HG03457 (cell line): ENCODE measurements around the gene OR51A4.
"Not testable (repeated sequence)": the region's sequence is repeated elsewhere in the genome, so short reads cannot be mapped to it uniquely, and the experiment has no call there.

Source experiments
- ATAC-seq: cut with Tn5 transposase; IDR thresholded peaks from one replicate; pipeline ENCODE4 v1.9.1; 2021; ENCODE audit warnings: moderate number of reproducible peaks; ENCODE audit not compliant: unreplicated experiment

Gene OR51A4

GRCh38 chr11:4947505-4947904 lies at the start of gene OR51A4:
TSS of gene OR51A4 (minus strand) at chr11:4947605. CDS start at chr11:4947100, 505 bp downstream.
- no peak for ATAC-seq

- ATAC-seq = no peak
These were observed 47.1 kb upstream of the OR51A4 start, which contains the start of gene OR51L1 for GRCh38 chr11:4994551-4994950. TSS of gene OR51L1 (plus strand) at chr11:4994851. CDS start at chr11:4998983, 4,132 bp downstream.

DNA sequence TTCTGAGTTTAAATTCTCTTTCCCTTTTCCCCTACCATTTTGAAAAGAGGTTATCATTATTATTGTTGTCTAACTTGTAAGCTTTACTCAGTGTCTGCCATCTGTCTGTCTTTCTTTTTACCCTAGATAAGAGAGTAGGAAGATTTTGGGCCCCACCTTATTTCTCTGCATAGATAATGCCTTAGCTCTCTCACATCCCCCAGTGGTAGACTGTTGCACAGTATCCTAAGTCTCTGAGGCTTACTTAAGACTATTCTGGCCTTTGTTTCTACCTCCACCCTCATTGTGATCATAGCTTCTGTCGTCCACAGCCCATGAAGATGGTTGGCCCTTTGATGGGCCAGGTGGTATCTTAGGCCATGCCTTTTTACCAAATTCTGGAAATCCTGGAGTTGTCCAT lies 43.7 kb upstream of the OR51A4 start:
- no peak for ATAC-seq

- ATAC-seq = no peak
These were observed 36.4 kb upstream of the OR51A4 start for GRCh38 chr11:4983841-4984240.

- ATAC-seq = no peak
These were observed 35.3 kb upstream of the OR51A4 start for GRCh38 chr11:4982678-4983077.

DNA sequence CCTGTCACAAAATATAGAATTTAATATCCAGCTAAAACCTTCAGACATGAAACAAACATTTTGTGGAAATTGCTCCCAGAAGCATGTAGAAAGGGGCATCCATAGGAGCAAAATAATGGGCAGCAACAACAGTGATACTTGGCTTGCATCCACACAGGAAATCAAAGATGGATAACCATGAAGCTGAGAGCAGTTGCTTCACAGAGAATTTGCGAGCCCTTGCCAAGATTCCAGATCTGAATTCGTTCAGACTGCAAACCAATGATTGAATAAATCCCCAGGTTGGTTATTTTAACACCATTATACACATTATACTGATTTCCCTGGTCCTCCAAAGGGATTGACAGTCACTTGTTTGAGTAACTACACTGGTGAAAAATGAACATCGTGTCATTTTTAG lies 31.6 kb upstream of the OR51A4 start:
- ATAC-seq = no peak

- no peak for ATAC-seq
These were observed 28.0 kb upstream of the OR51A4 start for GRCh38 chr11:4975436-4975835.

GRCh38 chr11:4962816-4963215 lies 15.4 kb upstream of the OR51A4 start:
- no peak for ATAC-seq

DNA sequence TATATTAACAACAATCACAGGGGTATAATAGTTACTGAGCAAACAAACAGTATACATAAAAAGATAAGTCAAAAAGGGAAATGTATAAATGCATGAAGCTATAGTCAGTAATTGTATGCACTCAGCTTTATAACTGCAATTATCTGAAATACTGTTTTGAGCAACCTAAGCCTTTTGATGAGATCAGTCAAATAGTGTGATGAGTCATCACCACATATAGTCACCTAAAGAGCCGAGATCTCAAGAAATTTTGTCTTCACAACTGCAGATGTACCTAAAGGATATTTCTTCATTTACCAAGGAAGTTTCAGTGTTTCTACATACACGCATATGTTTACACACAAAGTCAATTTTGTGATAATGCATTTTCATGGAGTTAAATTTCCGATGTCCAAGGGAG lies 13.5 kb upstream of the OR51A4 start:
- ATAC-seq = no peak

DNA sequence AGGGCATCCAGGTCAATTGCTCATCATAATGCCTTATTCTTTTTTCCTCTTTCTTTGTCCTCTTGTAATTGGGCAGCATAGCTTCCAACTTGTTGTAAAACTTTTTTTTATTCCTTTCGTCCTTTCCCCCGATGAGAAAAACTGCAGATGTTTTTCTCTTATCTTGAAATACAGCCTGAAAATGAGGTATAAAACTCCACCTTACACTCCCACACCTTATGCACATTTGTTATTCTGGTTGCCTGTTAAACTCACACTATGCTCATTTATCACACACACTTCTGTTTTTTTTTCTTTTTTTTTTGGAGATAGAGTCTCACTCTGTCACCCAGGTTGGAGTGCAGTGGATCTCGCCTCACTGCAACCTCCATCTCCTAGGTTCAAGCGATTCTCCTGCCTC lies 10.0 kb upstream of the OR51A4 start:
- ATAC-seq = no peak

DNA sequence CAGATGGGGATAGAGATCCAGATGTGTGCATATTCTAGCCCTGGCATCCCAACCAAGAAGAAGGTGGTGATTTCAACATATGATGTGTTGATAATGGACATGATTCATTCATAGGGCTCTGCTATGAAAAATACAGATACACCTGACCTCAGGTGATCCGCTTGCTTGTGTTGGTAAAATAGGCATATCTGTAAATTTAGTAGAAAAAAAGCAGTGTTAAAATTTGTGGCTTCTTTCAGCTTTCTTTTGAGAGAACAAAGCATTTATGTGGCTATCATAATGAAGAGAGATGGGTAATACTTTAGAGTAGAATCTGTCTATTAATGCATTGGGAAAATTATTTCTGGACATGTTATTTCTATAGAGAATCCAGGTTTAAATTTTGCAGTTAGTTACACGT lies 8.2 kb upstream of the OR51A4 start, which contains the start of gene OR51A2:
Gene OR51A2, minus strand, starts transcription at position 101 of the 400 bp plus-strand sequence. Its CDS starts 0 bp downstream, at position 101.
- ATAC-seq = not testable (repeated sequence)

- ATAC-seq = no peak
These were observed 10.7 kb downstream of the OR51A4 start for GRCh38 chr11:4936745-4937144.

DNA sequence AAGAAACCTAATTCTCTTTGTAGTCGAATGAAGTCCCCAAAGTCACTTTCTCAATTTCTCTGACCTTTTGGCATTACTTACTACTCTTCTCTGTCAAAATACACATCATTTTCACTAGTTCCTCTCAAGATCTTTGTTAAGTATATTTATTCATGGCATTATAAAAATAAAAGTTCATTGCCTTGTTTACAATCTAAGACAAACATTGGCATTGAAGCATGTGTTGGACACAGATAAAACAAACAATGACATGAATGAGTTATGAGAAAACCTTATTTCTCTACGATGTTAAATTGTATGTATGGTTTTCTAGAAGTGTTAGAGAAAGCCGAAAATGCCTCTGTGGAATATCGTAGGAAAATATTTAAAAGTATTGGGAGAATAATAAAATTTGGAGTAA lies 14.7 kb downstream of the OR51A4 start:
- ATAC-seq = no peak

GRCh38 chr11:4926608-4927007 lies 20.8 kb downstream of the OR51A4 start:
- no peak for ATAC-seq

DNA sequence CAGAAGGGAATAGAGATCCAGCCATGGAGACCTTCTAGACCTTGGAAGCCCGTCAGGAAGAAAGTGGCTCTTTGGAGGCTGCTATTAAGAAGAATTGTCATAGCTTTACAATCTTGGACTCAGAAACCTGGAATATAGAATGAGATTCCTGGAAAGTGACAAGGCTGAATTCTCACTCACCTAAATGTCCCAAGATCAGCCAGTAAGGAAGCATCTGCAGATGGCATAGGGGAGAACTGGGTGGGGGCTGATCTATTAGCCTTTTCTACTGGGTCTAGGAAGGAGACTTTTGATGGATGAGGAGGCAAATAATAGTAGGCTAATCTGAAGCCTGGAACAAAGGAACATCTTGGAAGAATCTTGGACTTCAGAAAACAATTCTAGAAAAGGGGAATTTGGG lies 23.2 kb downstream of the OR51A4 start, which contains the start of gene OR51G1:
Gene OR51G1, minus strand, starts transcription at position 101 of the 400 bp plus-strand sequence. Its CDS starts 0 bp downstream, at position 101.
- no peak for ATAC-seq

GRCh38 chr11:4922304-4922703 lies 25.1 kb downstream of the OR51A4 start:
- no peak for ATAC-seq

- no peak for ATAC-seq
These were observed 25.6 kb downstream of the OR51A4 start for GRCh38 chr11:4921796-4922195.

DNA sequence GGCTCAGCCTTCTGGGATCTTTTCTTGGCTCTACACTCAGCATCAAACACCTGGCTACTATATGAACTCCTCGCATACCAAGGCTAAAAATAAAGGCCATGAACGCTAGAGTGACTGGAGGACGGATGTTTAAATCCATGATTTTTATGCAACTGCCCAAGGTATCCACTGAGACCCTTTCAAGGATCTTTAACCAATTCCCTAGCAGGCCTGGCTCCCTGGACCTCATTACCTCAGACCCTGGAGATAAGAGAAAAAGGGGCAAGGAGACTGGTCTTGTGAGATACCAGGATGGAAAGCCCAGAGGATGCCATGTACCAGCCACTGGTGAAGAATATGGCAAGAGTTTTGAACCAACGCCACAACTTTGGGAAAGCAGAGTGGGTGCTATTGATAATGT lies 28.2 kb downstream of the OR51A4 start, which contains the start of gene OR51G2:
Gene OR51G2, minus strand, starts transcription at position 101 of the 400 bp plus-strand sequence. CDS start 3,687 bp downstream, outside the sequence.
- no peak for ATAC-seq

DNA sequence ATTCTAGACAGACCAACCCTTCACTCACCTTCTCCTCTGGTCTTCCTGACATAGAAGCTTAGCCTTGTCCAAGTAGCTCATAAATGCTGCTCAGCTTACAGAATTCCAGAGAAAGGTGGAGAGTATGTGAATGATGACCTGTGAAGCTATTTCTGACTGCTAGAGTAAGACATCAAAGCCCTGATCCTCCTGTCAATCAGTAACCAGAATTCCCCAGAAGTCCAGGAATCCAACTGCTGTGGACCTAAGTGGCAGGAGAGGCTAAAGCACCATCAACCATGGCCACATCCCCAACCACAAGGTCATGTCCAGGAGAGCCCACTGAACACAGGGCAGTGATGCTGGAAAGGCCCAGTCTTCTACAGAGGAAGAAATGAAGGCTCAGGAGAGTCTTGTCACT lies 30.8 kb downstream of the OR51A4 start:
- no peak for ATAC-seq

DNA sequence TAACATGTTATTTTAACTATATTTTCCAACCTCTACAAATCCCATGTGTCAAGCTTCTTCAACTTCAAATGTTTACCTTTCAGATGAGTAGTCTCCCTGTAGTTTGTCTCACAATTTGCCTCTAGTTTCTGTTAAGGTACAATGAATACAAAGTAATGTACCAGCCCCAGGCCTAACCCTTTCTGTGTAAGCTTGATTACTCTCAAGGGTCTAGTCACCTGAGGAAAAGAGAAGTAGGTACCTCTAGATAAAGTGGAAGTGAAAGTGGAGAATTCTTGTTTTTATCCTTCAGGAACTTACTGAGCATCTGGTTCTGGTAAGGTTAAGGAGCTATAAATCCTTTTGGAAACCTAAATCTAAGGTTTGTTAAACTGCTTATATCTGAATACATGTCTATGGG lies 43.9 kb downstream of the OR51A4 start, which contains the start of gene OR51A7:
Gene OR51A7, plus strand, starts transcription at position 300 of the 400 bp plus-strand sequence. CDS start 3,587 bp downstream, outside the sequence.
- no peak for ATAC-seq
